ENCODE measurements around the gene CLEC2D. TPM values are rescaled to one million over a fixed set of nuclear protein-coding genes. Genes with fewer than 3 reads are reported as not detected.

Gene CLEC2D
- total RNA-seq, 1 donor from 2014 or later: 3.2 TPM

- H3K4me3 ChIP-seq (ENCODE audit: low read depth, low read length): no peak overlapping the region
- no peak for DNase-seq (ENCODE audit: low read depth)
- TF ChIP-seq CTCF (conservative IDR thresholded peaks at IDR 0.05; ENCODE audit: low read depth, low read length): no peak
Measured at GRCh38 chr12:9721394-9722092, 52.0 kb downstream of the CLEC2D start.

GRCh38 chr12:9724023-9724422 lies 54.5 kb downstream of the CLEC2D start:
- TF ChIP-seq CTCF (conservative IDR thresholded peaks at IDR 0.05; ENCODE audit: low read depth, low read length): no peak
- no peak overlapping the region for H3K4me3 ChIP-seq (ENCODE audit: low read depth, low read length)
- no peak for DNase-seq (ENCODE audit: low read depth)

GRCh38 chr12:9725213-9725870 lies 55.8 kb downstream of the CLEC2D start:
- no peak overlapping the region for H3K4me3 ChIP-seq (ENCODE audit: low read depth, low read length)
- no peak for DNase-seq (ENCODE audit: low read depth)
- TF ChIP-seq CTCF (conservative IDR thresholded peaks at IDR 0.05; ENCODE audit: low read depth, low read length): no peak

GRCh38 chr12:9727813-9728212 lies 58.3 kb downstream of the CLEC2D start:
- TF ChIP-seq CTCF (conservative IDR thresholded peaks at IDR 0.05; ENCODE audit: low read depth, low read length): no peak

GRCh38 chr12:9729082-9729481 lies 59.6 kb downstream of the CLEC2D start:
- no peak for TF ChIP-seq CTCF (conservative IDR thresholded peaks at IDR 0.05; ENCODE audit: low read depth, low read length)
- DNase-seq (ENCODE audit: low read depth): no peak
- no peak overlapping the region for H3K4me3 ChIP-seq (ENCODE audit: low read depth, low read length)

More at GRCh38 chr12:9727813-9728212, 58.3 kb downstream of the CLEC2D start:
- no peak overlapping the region for H3K4me3 ChIP-seq (ENCODE audit: low read depth, low read length)
- no peak for DNase-seq (ENCODE audit: low read depth)

GRCh38 chr12:9730011-9730410 lies 60.5 kb downstream of the CLEC2D start:
- no peak for DNase-seq (ENCODE audit: low read depth)
- TF ChIP-seq CTCF (conservative IDR thresholded peaks at IDR 0.05; ENCODE audit: low read depth, low read length): no peak
- no peak overlapping the region for H3K4me3 ChIP-seq (ENCODE audit: low read depth, low read length)

GRCh38 chr12:9730591-9730990 lies 61.1 kb downstream of the CLEC2D start:
- no peak overlapping the region for H3K4me3 ChIP-seq (ENCODE audit: low read depth, low read length)
- DNase-seq (ENCODE audit: low read depth): no peak
- no peak for TF ChIP-seq CTCF (conservative IDR thresholded peaks at IDR 0.05; ENCODE audit: low read depth, low read length)

All from epithelial cell of proximal tubule (primary cell).